Astrocyte (in vitro differentiated cells and primary cell): Measurements from ENCODE around the gene CERS4. TPM values are rescaled to one million over a fixed set of nuclear protein-coding genes. Genes with fewer than 3 reads are reported as not detected.

Experiments used
- DNase-seq: peaks from one replicate; pipeline ENCODE4 v3.0.0-alpha.2; 2010; ENCODE audit warnings: low read depth
- FAIRE-seq: peaks from 2 replicates; lab custom pipeline; 2011; peaks lifted over from hg19 to GRCh38; lab: Jason Lieb, UNC
- H2AFZ ChIP-seq: 2 replicates; pipeline ENCODE4 v1.6.0; 2012; ENCODE audit warnings: low read depth, low read length, inconsistent platforms
- H3K27ac ChIP-seq: 2 replicates; pipeline ENCODE4 v1.5.1; 2011; ENCODE audit warnings: low read depth, low read length, inconsistent platforms
- H3K27me3 ChIP-seq: 2 replicates; pipeline ENCODE4 v1.6.0; 2011; ENCODE audit warnings: low read length, inconsistent platforms; ENCODE audit not compliant: insufficient read depth
- H3K36me3 ChIP-seq: 2 replicates; pipeline ENCODE4 v1.5.1; 2011; ENCODE audit warnings: low read length, inconsistent platforms; ENCODE audit not compliant: insufficient read depth
- H3K4me1 ChIP-seq: 2 replicates; pipeline ENCODE4 v1.5.1; 2011; ENCODE audit warnings: low read length, inconsistent platforms; ENCODE audit not compliant: insufficient read depth
- H3K4me2 ChIP-seq: 2 replicates; pipeline ENCODE4 v1.6.0; 2012; ENCODE audit warnings: low read length, inconsistent platforms
- H3K4me3 ChIP-seq: 2 replicates; pipeline ENCODE4 v1.5.1; 2011; ENCODE audit warnings: low read depth, mild to moderate bottlenecking, low read length, inconsistent platforms; ENCODE audit not compliant: insufficient read depth
- H3K79me2 ChIP-seq: 2 replicates; pipeline ENCODE4 v1.6.0; 2012; ENCODE audit warnings: mild to moderate bottlenecking, low read length, inconsistent platforms; ENCODE audit not compliant: insufficient read depth
- H3K9ac ChIP-seq: 2 replicates; pipeline ENCODE4 v1.6.0; 2012; ENCODE audit warnings: mild to moderate bottlenecking, low read length, inconsistent platforms
- H3K9me3 ChIP-seq: 2 replicates; pipeline ENCODE4 v1.5.1; 2012; ENCODE audit warnings: low read depth, mild to moderate bottlenecking, low read length, inconsistent platforms; ENCODE audit not compliant: insufficient read depth
- H4K20me1 ChIP-seq: 2 replicates; pipeline ENCODE4 v1.6.0; 2012; ENCODE audit warnings: low read length, inconsistent platforms; ENCODE audit not compliant: insufficient read depth
- H3K27ac Mint-ChIP-seq: one replicate; pipeline ENCODE4 v1.8.0; 2021; ENCODE audit warnings: mild to moderate bottlenecking, mixed read lengths; ENCODE audit not compliant: unreplicated experiment
- H3K27me3 Mint-ChIP-seq: one replicate; pipeline ENCODE4 v1.8.0; 2021; ENCODE audit warnings: low read depth, mixed read lengths; ENCODE audit not compliant: unreplicated experiment
- H3K36me3 Mint-ChIP-seq: one replicate; pipeline ENCODE4 v1.8.0; 2021; ENCODE audit warnings: low read depth, mixed read lengths; ENCODE audit not compliant: unreplicated experiment
- H3K4me1 Mint-ChIP-seq: one replicate; pipeline ENCODE4 v1.8.0; 2021; ENCODE audit warnings: low read depth, mixed read lengths; ENCODE audit not compliant: unreplicated experiment
- H3K4me3 Mint-ChIP-seq: one replicate; pipeline ENCODE4 v1.8.0; 2021; ENCODE audit warnings: mild to moderate bottlenecking, moderate library complexity, mixed read lengths; ENCODE audit not compliant: unreplicated experiment
- H3K9me3 Mint-ChIP-seq: one replicate; pipeline ENCODE4 v1.8.0; 2021; ENCODE audit warnings: mild to moderate bottlenecking, mixed read lengths; ENCODE audit not compliant: unreplicated experiment
- CTCF ChIP-seq: IDR thresholded peaks from 2 replicates; pipeline ENCODE4 v1.5.1; 2011; ENCODE audit warnings: low read depth, mild to moderate bottlenecking, inconsistent platforms, low read length, moderate library complexity; ENCODE audit not compliant: insufficient read depth
- EZH2 ChIP-seq: IDR thresholded peaks from 2 replicates; pipeline ENCODE4 v1.6.1; 2012; ENCODE audit warnings: mild to moderate bottlenecking, low read length, inconsistent platforms; ENCODE audit not compliant: insufficient read depth
- total RNA-seq: library from RNA; stranded (reverse); gene quantifications from 2 replicates; pipeline ENCODE4 v1.2.1, GENCODE V29; 2021

Gene CERS4
- total RNA-seq, 1 donor from 2014 or later = 15.7 TPM

DNA sequence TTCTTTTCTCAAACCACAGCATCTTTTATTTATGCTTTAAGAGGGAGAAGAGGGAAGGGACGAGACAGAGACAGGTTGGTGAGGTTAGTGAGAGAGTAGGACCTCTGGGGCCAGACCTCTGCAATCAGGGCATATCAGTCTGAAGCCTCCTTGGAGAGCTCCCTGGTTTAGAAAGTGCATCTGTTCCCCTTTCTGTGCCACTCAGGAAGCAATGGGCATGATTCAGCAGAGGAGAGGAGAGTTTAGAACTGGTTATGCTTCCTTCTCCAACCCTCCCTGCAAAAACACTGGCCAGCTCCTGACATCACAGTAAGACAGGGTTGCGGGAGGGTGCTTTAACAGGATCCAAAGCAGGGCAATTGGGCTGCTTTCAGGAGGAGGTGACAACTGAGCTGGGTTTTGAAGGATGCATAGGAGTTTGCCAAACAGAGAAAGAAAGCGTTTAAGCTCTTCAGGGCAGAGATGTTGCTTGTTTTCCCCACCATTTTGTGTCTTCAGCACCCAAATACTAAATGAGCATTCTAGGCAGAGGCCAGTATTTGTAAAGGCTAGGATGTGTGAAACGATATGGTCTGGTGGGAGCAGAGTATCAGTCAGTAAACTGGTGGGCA lies 33.1 kb downstream of the CERS4 start:
- Histone ChIP-seq H4K20me1 (no peaks in the 10 kb centered on the region), H3K4me1 (peaks cover 10% of the 10 kb centered on the region), H3K4me2 (no peak overlapping the region), H3K27me3 (no peaks in the 10 kb centered on the region), H3K9ac (no peak overlapping the region), H3K27ac (no peak overlapping the region), H3K9me3 (peaks cover 5% of the 10 kb centered on the region), H2AFZ (no peak overlapping the region), H3K4me3 (no peak overlapping the region), H3K36me3 (no peaks in the 10 kb centered on the region), H3K79me2 (no peaks in the 10 kb centered on the region)
- H3K36me3 Mint-ChIP-seq = peaks cover 4% of the 10 kb centered on the region
- FAIRE-seq = no peak
- peaks cover 12% of the 10 kb centered on the region for H3K9me3 Mint-ChIP-seq
- no peaks in the 10 kb centered on the region for H3K27me3 Mint-ChIP-seq
- DNase-seq = no peak
- TF ChIP-seq CTCF (no peak), EZH2 (no peak)
- no peak overlapping the region for H3K27ac Mint-ChIP-seq
- H3K4me3 Mint-ChIP-seq = no peak overlapping the region
- H3K4me1 Mint-ChIP-seq = peaks cover 19% of the 10 kb centered on the region

GRCh38 chr19:8243146-8243545 lies 34.0 kb downstream of the CERS4 start:
- DNase-seq = no peak
- no peaks in the 10 kb centered on the region for H3K27me3 ChIP-seq
- H3K4me1 ChIP-seq = peaks cover 10% of the 10 kb centered on the region
- Mint-ChIP-seq H3K9me3 (peaks cover 15% of the 10 kb centered on the region), H3K4me3 (no peak overlapping the region), H3K4me1 (peaks cover 19% of the 10 kb centered on the region), H3K27me3 (no peaks in the 10 kb centered on the region), H3K27ac (no peak overlapping the region), H3K36me3 (peaks cover 4% of the 10 kb centered on the region)
- H3K4me3 ChIP-seq = no peak overlapping the region
- no peaks in the 10 kb centered on the region for H4K20me1 ChIP-seq
- no peak for FAIRE-seq
- no peak for TF ChIP-seq CTCF
- TF ChIP-seq EZH2 = no peak
- peaks cover 5% of the 10 kb centered on the region for H3K9me3 ChIP-seq
- no peaks in the 10 kb centered on the region for H3K36me3 ChIP-seq
- no peaks in the 10 kb centered on the region for H3K79me2 ChIP-seq
- H3K9ac ChIP-seq = no peak overlapping the region
- H2AFZ ChIP-seq = no peak overlapping the region
- H3K27ac ChIP-seq = no peak overlapping the region
- H3K4me2 ChIP-seq = no peak overlapping the region

DNA sequence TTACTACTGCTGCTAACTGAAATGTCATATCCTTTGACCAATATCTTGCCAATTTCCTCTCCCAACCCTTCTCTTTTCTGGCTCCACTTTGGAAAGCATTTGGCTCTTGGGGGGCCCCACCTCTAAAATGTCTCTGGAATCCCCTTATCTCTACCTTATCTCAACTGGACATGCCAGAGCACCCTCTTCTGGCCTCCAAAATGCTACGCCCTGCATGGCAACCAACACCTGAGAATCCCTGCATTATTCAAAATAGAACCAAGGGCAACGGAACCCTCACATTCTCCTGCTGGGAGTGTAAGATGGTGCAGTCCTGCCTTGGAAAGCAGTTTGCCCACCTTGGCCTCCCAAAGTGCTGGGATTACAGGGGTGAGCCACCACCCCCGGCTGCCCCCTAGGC lies 35.3 kb downstream of the CERS4 start:
- Histone ChIP-seq H3K27me3 (no peaks in the 10 kb centered on the region), H3K9me3 (peaks cover 5% of the 10 kb centered on the region), H3K79me2 (no peaks in the 10 kb centered on the region), H3K4me3 (no peak overlapping the region), H3K36me3 (no peaks in the 10 kb centered on the region), H3K9ac (no peak overlapping the region), H3K27ac (no peak overlapping the region), H4K20me1 (no peaks in the 10 kb centered on the region), H3K4me2 (no peak overlapping the region), H3K4me1 (peaks cover 10% of the 10 kb centered on the region), H2AFZ (no peak overlapping the region)
- FAIRE-seq = no peak
- Mint-ChIP-seq H3K4me1 (peaks cover 15% of the 10 kb centered on the region), H3K4me3 (no peak overlapping the region), H3K27ac (no peak overlapping the region), H3K36me3 (peaks cover 4% of the 10 kb centered on the region), H3K9me3 (peaks cover 19% of the 10 kb centered on the region), H3K27me3 (no peaks in the 10 kb centered on the region)
- TF ChIP-seq EZH2 (no peak), CTCF (no peak)
- DNase-seq = no peak
